HG02840 (cell line): ENCODE data around the gene OLFM2.
"Not testable (repeated sequence)": the region's sequence is repeated elsewhere in the genome, so short reads cannot be mapped to it uniquely, and the experiment has no call there.

ENCODE experiments used
- ATAC-seq: cut with Tn5 transposase; IDR thresholded peaks from one replicate; pipeline ENCODE4 v1.9.1; 2021; ENCODE audit warnings: mild to moderate bottlenecking, moderate library complexity, moderate number of reproducible peaks; ENCODE audit not compliant: unreplicated experiment, low FRiP score

Gene OLFM2

DNA sequence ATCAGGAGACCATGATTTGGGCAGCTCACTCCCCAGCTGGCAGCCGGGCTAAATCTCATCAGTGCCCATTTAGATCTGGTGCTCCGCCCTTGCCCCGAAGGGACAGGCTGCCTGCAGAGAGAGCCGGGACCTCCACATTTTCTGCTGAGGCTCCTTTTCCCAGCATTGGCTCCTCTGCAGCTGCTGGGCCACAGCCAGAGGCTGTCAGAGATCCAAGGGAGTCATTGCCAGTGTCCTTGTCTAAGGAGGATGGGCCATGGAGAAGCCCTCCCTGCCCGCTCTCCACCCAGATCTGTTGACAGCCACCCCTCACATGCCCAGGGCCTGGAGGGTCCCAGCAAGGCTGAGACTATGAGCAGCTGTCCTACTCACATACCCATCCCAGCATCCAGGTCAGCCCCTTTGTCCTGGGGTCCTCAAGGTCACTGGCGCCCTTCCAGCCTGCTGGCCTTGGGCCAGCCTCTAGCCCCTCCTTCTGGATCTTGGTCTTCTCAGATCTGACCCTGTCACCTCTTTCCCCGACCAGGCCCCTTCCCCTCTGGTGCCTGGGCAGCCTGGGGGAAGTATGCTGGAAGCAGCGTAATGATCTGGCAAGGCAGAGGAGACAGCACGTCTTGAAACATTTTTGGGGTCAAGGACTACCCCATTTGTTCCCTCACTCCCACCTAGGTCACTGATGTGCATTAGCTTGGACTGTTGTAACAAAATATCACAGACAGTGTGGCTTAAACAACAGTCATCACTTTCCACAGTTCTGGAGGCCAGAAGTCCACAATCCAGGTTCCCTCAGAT is 93.3 kb downstream of the OLFM2 start:
- ATAC-seq, result no peak

DNA sequence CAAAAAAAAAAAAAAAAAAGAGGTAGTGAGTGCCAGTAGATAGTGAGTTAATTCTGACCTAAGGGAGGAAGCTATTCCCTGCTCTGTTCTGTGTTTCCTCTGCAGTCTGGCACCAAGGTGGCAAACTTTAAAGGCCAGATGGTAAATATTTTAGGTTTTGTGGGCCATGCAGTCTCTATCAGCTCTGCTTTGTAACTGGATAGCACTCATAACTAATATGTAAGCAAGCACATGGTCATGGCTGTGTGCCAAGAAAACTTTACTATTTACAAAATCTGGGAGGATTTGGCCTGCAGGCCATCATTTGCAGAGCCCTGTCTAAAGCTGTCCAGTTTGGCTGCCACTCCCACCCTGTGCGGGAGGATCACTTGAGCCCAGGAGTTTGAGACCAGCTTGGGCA is 96.9 kb downstream of the OLFM2 start:
- no peak for ATAC-seq

DNA sequence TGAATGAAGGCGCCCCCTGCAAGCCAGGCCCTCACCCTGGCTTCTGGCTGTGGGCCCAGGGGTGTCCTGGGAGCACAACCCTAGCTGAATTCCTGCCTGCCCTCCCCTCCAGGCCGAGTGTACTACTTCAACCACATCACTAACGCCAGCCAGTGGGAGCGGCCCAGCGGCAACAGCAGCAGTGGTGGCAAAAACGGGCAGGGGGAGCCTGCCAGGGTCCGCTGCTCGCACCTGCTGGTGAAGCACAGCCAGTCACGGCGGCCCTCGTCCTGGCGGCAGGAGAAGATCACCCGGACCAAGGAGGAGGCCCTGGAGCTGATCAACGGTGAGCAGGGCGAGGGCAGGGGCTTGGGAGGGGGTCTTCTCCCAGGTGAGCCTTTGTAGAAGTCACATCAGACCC is 98.0 kb downstream of the OLFM2 start:
- ATAC-seq, result no peak

DNA sequence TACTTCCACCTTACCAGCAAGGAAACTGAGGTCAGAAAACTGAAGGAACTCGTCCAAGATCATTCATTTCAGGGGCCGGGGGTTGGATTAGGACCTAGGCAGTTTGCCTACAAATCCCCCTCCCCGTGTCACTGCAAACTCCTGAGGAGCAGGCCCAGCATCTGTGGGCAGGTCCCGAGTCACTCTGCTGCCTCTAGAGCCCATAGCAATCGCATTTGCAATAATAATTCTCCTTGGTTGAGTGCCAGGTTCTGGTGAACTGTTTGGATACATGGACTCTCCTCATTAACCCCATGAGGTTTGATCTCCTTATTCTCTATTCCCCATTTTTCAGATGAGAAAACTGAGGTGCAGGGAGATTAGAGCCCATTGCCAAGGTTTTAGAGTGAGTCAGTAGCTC is 100.3 kb downstream of the OLFM2 start:
- no peak for ATAC-seq

DNA sequence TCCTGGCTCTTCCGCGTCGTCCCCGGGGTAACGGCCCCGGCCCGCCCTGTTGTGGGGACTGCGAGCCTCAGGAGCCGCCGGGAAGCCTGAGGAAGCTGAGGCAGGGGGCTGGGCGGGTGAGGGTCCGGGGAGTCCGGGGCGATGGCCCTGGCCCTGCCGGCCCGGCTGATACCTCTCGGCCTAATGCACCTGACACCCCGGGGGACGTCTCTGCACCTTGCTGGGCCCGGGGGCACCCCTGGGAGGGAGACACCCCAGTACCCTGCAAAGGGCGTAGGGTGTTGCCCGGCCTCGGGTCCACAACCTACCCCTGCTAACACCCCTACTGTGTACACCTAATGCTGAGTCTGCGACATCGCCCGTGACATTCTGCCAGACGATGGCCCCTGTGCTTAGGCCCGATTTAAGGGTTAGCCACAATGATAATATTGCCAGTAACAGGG is 100.8 kb downstream of the OLFM2 start:
- ATAC-seq, result peak; percentile 13

DNA sequence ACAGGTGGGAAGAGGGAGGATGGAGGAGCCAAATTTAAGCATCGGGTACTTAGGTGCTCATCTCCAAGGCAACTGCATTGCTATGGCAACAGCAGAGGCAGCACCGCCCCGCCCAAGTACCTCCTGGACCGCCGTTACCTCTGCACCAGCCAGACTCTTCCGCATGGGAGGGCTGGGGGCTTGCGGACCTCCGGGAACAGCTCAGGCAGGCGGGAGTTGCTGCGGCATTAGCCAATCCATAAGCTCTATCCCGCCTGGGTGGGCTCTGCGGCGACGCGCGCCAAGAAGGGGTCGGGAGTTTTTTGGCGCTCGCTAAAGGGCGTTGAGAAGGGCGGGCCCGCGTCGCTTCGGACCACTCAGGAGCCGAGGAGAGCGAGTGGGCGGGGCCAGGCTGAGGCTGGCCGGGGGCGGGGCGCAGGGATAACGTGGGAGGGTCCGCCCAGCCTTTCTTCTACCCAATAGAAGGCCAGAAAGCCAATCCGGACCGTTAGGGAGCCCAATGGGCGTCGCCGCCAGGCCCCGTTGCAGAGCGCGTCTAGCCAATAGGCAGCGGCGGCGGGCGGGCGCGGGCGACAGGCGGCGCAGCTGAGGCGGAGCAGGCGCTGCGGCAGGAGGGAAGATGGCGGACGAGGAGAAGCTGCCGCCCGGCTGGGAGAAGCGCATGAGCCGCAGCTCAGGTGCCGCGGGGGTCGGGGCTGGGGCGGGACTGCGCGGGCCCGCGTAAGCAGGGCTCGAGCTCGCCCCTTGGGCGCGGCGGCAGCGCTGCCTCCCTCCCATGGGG is 101.4 kb downstream of the OLFM2 start, which contains the start of gene PIN1:
TSS of gene PIN1 (plus strand) at position 593 of the 781 bp plus-strand sequence. CDS start at position 620, 27 bp downstream.
- peak; percentile 90 for ATAC-seq

DNA sequence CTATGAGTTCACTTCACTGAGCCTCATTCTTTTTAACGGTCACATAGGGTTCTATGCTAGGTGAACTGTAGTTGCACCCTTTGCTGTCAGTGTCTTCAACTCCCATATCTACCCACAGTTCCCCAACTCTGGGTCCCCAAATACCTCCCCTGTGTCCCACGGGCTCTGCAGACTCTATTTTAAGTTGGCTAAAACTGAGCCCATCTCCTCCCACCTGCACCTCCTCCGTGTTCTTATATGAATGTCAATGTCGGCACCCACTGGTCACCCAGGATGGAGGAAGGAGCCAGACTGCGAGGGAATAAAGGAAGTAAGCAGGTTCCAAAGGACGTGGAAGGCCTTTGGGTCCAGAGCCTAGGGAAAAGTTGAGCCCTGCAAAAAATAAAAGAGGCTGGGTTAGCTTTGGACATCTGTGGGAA is 102.0 kb downstream of the OLFM2 start:
- no peak for ATAC-seq

DNA sequence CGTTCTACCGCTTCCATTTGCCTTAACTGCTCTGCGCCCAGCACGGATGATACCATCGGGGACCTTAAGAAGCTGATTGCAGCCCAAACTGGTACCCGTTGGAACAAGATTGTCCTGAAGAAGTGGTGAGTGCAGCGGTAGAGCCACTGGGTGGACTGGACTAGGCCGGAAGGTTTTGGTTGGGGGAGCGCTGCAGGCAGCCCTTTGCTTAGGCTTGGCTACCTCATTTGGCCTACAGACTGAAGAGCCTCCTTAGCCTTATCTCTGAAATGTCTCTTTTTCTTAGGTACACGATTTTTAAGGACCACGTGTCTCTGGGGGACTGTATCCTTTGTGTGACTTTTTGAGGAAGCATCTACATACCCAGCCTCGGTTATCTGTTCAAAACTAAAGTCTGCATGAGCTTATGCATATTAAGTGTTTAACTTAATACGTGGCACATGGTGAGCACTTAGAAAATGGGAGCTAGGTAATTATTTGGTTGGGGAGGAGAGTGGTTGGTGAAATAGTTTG is 107.7 kb downstream of the OLFM2 start:
- no peak for ATAC-seq

DNA sequence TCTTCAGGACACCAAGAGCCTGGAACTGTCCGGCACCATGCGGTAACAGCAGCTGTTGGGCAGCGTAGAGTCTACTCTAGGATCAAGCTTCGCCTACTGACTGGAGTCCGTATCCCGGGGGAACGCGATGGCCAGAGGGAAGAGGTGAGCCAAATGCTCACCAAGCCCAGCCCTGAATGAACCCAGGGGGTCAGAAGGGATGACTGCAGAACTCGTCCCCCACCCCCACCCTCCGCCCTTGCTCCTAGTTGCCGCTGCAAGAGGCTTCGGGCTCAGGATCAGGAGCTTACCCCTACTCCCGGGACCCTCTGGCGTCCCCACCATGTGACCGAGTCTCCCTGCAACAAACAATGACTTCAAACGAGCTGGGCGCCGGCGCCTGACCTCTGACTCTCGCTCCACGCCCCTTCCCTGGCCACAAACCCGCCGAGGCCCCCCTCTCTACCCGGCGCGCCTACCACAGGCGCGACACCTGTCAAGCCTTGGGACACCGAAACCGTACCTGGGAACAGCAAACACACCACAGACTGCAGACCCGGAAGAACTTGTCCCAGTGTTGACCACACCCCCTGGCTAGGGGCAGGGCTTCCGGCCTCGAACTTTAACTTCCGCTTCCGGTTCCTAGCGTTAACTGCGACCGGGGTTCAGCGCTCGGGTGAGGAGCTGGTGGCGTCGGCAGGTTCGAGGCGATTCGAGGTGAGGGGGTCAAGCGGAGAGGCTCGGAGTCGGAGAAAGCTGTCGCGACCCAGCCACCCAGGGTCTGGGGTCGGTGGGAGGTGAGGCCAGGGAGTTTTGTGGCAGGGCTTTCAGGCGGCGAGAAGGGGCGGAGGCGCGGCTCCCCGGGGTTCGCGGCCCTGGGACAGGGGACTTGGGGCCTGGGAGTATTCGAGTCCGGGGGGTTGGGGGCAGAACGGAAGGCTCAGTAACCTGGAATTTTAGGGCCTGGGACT is 108.8 kb downstream of the OLFM2 start, which contains the start of gene UBL5:
TSS of gene UBL5 (plus strand) at position 630 of the 950 bp plus-strand sequence. CDS start 420 bp downstream, outside the sequence.
- ATAC-seq, result peak; percentile 87

DNA sequence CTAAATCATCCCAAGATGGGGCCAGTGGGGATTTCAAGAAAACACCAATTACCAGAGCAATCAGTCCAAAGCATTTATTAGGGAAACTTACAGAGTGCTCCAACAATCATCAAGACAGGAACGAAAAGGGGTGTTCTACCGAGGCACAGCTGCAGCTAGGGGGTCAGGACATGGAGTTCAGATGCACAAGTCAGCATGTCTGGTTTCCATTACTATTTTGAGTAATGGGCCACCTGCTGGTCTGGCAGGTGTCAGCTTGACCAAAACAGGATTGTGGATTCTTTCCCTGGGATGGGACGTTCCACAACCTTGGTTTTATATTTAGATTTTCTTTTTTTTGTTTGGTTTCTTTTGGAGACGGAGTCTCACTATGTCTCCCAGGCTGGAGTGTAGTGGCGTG is 112.5 kb downstream of the OLFM2 start:
- no peak for ATAC-seq

DNA sequence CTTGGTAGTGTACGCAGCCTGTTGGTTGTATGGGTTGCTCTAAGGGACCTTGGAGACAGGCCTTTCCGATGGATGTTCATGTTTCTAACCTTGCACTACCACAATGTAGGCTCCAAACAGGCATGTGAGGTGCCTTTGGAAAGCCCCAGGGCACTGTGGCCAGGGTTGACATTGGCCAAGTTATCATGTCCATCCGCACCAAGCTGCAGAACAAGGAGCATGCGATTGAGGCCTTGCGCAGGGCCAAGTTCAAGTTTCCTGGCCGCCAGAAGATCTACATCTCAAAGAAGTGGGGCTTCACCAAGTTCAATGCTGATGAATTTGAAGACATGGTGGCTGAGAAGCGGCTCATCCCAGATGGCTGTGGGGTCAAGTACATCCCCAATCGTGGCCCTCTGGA is 116.3 kb downstream of the OLFM2 start:
- not testable (repeated sequence) for ATAC-seq

DNA sequence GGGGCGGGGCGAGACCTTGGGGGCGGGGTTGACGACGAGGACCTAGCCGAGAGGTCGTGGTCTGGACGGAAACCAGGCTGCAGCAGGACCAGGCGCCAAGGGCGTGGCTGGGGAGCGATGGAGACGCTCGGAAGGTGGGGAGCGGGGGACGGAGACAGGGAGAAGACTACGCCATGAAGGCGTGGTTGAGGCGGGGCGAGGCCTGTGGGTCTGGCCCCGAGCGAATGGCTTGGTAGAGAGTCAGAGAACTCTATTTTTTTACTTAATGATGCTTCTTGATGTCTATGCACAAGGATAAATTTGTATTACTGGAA is 116.8 kb downstream of the OLFM2 start:
- no peak for ATAC-seq

DNA sequence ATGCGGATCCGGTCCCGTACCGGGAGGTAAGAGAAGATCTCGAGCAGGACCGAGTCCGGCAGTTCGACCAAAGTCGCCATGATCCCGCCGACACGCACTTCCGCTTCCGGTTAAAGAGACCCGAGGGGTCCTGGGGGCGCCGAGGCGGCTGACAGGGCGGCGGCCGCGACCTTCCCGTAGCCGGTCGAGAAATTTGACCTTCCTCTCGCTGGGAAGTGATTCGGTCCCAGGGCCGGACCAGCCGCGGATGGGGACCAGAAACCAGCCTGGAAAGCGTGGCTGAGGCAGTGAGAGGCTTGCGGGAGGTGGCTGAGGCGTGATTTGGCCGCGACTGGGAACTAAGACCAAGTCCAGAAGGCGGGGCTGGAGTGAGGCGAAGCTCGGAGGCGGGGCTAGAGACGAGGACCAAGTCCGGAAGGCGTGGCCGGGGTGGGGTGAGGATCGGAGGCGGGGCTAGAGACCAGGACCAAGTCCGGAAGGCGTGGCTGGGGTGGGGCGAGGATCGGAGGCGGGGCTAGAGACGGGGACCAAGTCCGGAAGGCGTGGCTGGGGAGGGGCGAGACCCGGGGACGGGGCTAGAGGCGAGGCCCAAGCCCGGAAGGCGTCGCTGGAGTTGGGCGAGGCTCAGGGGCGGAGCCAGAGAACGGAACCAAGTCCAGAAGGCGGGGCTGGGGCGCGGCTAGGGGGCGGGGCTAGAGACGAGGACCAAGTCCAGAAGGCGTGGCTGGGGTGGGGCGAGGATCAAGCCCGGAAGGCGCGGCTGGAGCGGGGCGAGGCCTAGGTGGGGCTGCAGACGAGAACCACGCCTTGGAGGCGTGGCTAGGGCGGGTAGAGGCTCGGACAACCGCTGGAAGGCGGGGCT is 117.3 kb downstream of the OLFM2 start, which contains the start of gene FBXL12:
TSS of gene FBXL12 (minus strand) at position 346 of the 862 bp plus-strand sequence. CDS start at position 80, 266 bp downstream.
- peak; percentile 87 for ATAC-seq

DNA sequence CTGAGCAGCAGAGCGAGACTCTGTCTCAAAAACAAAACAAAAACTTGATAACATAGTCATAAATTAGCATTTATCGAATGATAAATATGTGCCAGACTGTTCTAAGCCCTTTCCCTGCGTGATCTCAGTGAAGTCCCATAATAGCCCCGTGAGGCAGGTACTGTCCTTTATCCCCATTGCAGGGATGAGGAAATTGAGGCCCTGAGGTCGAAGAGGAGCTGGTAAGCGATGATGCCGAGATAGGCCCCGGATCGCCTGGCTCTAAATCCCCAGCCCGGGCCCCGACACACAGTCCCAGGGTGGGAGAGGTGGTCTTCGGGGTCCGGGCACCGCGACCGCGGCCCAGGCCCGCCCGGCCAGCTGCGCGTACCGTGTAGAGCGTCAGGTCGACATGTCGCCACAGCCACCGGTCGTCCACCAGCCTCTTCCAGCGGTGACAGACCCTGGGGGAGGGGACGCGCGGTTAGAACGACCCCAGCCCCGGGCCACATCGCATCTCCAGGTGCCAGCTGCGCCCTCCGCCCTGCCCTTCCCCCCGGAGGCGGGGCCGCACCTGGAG is 118.1 kb downstream of the OLFM2 start:
- ATAC-seq, result no peak

DNA sequence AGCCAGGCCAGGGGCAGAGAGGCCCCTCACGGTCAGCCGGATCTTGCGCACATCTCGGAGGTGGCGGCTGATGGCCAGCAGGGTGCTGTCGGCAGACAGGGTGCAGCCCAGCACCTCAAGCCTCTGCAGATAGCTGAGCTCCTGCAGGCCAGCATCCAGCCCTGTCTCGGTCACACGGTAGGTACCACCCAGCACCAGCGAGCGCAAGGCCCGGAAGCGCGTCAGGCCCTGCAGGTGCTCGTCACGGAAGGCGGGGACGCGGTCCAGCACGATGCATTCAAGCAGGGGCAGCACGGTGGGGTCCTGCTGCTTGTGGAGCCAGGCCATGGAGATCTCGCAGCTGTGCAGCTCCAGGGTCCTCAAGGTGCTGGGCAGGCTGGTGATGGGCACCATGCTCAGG is 125.2 kb downstream of the OLFM2 start:
- no peak for ATAC-seq

DNA sequence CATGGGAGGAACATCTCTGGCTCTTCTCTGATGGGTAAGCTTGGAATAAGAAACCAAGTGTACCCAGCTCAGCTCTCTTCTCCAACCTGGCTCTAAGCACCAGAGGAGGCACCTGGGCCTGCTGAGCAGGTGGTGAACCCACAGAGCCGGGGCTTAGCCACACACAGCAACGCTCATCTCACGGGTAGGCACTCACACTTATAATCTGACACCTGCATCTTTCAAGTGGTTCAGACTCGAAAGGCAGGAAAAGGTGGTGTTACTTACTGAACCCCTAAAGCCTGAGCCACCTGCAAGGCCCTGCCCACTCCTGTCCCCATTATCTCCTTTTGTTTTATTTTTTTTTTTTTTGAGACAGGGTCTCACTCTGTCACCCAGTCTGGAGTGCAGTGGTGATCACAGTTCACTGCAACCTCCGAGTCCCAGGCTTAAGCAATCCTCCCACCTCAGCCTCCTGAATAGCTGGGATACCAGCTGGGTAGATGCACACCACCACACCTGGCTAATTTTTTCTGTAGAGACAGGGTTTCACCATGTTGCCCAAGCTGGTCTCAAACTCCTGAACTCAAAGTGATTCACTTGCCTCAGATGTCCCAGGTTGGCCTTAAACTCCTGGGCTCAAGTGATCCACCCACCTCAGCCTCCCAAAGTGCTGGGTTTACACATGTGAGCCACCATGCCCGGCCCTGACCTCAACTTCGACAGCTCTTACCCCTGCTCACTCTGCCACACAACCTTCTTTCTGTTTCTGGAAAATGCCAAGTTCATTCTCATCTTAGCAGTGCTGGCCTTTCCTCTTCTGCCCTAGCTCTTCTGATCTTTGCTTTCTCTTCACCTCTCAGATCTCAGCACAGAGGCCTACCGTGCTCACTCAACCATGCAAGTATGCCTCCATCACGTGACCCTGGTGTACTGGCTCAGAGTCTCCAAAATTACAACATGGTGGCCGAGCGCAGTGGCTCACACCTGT is 127.2 kb downstream of the OLFM2 start:
- no peak for ATAC-seq

DNA sequence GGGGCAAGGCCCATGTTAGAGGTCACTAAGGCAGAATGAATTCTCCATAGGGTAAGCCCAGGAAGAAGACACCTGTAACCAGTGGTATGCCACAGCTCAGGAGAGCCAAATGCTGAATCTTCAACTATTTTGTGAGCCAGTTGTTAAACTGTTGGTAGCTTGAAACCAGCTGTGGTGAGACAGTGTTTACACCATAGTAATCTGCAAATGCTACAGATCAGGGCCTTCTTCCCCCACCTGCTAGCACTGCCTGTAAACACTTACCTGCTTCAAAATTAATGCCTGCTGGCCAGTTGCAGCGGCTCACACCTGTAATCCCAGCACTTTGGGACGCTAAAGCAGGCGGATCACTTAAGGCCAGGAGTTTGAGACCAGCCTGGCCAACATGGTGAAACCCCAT is 129.5 kb downstream of the OLFM2 start:
- ATAC-seq, result no peak
